ENCODE measurements around the gene STPG3.
A peak's percentile ranks its signal among the peaks of the same experiment; 100 is the strongest.

Gene STPG3

GRCh38 chr9:137286975-137287383 is 35.9 kb downstream of the STPG3 start:
- POLR2A ChIA-PET (ENCODE audit: low non-redundant PET) = interaction anchor here (1.0 kb wide), 1 partner anchor 9 kb away, joined by 7 read pairs; the partner anchor contains the start of gene TOR4A
- CTCF ChIA-PET = interaction anchor here (0.5 to 1.4 kb wide), 7 partner anchors 14 to 747 kb away, joined by 3 to 4 read pairs (median 3); partner anchors contain the start of gene NRARP
- no peak for DNase-seq (ENCODE audit: low spot score)
- TF ChIP-seq, protein P1, sequence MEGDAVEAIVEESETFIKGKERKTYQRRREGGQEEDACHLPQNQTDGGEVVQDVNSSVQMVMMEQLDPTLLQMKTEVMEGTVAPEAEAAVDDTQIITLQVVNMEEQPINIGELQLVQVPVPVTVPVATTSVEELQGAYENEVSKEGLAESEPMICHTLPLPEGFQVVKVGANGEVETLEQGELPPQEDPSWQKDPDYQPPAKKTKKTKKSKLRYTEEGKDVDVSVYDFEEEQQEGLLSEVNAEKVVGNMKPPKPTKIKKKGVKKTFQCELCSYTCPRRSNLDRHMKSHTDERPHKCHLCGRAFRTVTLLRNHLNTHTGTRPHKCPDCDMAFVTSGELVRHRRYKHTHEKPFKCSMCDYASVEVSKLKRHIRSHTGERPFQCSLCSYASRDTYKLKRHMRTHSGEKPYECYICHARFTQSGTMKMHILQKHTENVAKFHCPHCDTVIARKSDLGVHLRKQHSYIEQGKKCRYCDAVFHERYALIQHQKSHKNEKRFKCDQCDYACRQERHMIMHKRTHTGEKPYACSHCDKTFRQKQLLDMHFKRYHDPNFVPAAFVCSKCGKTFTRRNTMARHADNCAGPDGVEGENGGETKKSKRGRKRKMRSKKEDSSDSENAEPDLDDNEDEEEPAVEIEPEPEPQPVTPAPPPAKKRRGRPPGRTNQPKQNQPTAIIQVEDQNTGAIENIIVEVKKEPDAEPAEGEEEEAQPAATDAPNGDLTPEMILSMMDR (conservative IDR thresholded peaks at IDR 0.05; ENCODE audit: low read depth) = peak; percentile 83
- H3K27ac ChIP-seq = no peak overlapping the region

- DNase-seq (ENCODE audit: low spot score) = no peak
- TF ChIP-seq, protein P1 (conservative IDR thresholded peaks at IDR 0.05; ENCODE audit: low read depth) = no peak
- ChIA-PET CTCF (interaction anchor here (0.6 to 1.9 kb wide), 5 partner anchors 9 to 259 kb away, joined by 3 to 12 read pairs (median 6); partner anchors contain the start of genes MRPL41 and NRARP), POLR2A (ENCODE audit: low non-redundant PET) (no interaction called here)
- H3K27ac ChIP-seq = no peak overlapping the region
These were observed 42.0 kb downstream of the STPG3 start for GRCh38 chr9:137293094-137293481.

GRCh38 chr9:137293482-137294090 is 42.5 kb downstream of the STPG3 start:
- H3K27ac ChIP-seq = no peak overlapping the region
- CTCF ChIA-PET = interaction anchor here (0.6 to 1.9 kb wide), 6 partner anchors 8 to 259 kb away, joined by 3 to 12 read pairs (median 5); partner anchors contain the start of genes MRPL41, NRARP and TOR4A
- TF ChIP-seq, protein P1 (conservative IDR thresholded peaks at IDR 0.05; ENCODE audit: low read depth) = no peak
- DNase-seq (ENCODE audit: low spot score) = no peak
- POLR2A ChIA-PET (ENCODE audit: low non-redundant PET) = interaction anchor here (0.5 kb wide), 1 partner anchor 231 kb away, joined by 3 read pairs; no protein-coding TSS in a partner anchor

DNA sequence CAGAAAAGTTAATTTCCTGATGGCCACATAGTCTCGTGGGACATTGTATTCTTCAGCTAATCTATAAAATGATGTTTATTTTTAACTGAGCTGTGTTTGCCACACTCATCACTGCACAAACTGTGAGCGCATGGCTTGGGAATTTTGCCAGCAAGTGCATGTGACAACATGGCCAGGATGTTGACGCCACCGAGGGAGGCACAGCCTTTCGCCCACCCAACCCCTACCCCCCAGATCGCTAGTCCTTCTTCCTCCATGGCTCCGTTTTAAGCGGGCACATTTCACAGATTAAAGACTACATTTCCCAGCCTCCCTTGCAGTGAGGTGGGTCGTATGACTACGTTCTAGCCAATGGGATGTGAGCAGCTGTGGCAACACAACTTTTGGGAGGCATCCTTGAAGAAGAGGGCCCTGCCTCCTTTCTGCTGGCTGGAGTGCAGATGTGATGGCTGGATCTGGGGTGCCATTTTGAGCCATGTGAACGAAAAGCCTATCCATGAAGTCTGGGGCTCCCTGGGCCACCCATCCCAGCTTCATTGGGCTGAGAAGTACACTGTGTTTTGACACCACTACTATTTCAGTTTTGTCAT is 43.1 kb downstream of the STPG3 start:
- TF ChIP-seq, protein P1 (conservative IDR thresholded peaks at IDR 0.05; ENCODE audit: low read depth) = no peak
- CTCF ChIA-PET = interaction anchor here (0.5 to 1.9 kb wide), 6 partner anchors 8 to 258 kb away, joined by 3 to 12 read pairs (median 4); partner anchors contain the start of genes MRPL41, NRARP and TOR4A
- DNase-seq (ENCODE audit: low spot score) = no peak
- H3K27ac ChIP-seq = no peak overlapping the region
- POLR2A ChIA-PET (ENCODE audit: low non-redundant PET) = interaction anchor here (0.5 kb wide), 1 partner anchor 231 kb away, joined by 3 read pairs; no protein-coding TSS in a partner anchor

DNA sequence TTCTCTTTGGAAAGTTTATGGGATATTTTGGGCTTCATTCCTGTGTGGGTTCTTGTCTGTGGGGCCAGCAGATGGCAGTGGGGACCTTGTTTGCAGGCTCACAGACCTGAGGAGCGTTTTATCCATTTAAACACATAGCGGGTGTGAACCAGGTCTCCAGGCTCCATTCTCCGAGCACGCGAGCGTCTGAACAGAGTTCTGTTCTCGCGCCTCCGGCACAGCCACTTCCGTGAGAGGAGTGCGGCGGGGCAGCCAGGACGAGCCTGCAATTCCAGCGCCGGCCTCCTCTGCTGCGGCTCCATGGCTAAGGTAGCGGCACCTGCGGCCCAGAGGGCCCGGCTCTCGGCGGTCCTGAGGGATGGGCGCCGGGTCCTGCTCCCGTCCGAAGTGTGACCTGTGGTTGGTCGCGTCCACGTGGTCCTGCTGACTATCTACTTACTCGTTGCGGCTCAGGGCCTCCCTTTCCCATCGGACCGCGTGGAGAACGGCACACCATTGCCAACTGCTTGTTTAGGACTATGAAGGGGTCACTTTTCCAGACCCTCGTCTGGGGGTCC is 43.7 kb downstream of the STPG3 start:
- DNase-seq (ENCODE audit: low spot score) = no peak
- TF ChIP-seq, protein P1 (conservative IDR thresholded peaks at IDR 0.05; ENCODE audit: low read depth) = no peak
- ChIA-PET CTCF (interaction anchor here (0.6 to 1.9 kb wide), 6 partner anchors 7 to 225 kb away, joined by 3 to 7 read pairs (median 4); partner anchors contain the start of gene NRARP), POLR2A (ENCODE audit: low non-redundant PET) (no interaction called here)
- no peak overlapping the region for H3K27ac ChIP-seq

GRCh38 chr9:137295238-137295811 is 44.2 kb downstream of the STPG3 start:
- TF ChIP-seq, protein P1 (conservative IDR thresholded peaks at IDR 0.05; ENCODE audit: low read depth) = peak; percentile 99
- DNase-seq (ENCODE audit: low spot score) = peak; percentile 80
- POLR2A ChIA-PET (ENCODE audit: low non-redundant PET) = no interaction called here
- no peak overlapping the region for H3K27ac ChIP-seq
- CTCF ChIA-PET = interaction anchor here (0.6 to 1.1 kb wide), 7 partner anchors 71 to 226 kb away, joined by 3 to 7 read pairs (median 3); no protein-coding TSS in a partner anchor
